SU-DHL-6 (cell line): ENCODE measurements around the gene BAHCC1.

ENCODE experiments used
- H2AFZ ChIP-seq: fragments of 200-600 bp; sonication (generic); 2 replicates; pipeline ENCODE4 v1.6.1; 2014; ENCODE audit warnings: low read depth, mild to moderate bottlenecking, moderate library complexity, mixed read lengths, antibody characterized with exemption, low read length; ENCODE audit not compliant: severe bottlenecking
- H3F3A ChIP-seq: fragments of 200-600 bp; shearing (Covaris generic); 2 replicates; pipeline ENCODE4 v1.6.0; 2016; ENCODE audit warnings: antibody characterized with exemption, mild to moderate bottlenecking; ENCODE audit not compliant: insufficient read depth
- H3K27ac ChIP-seq: fragments of 200-600 bp; sonication (generic); 2 replicates; pipeline ENCODE4 v1.5.1; 2016; ENCODE audit warnings: low read depth, mild to moderate bottlenecking, low read length, moderate library complexity, mixed read lengths
- H3K27me3 ChIP-seq: fragments of 200-600 bp; sonication (generic), shearing (Covaris generic); 2 replicates; pipeline ENCODE4 v1.6.0; 2014; ENCODE audit warnings: mild to moderate bottlenecking, low read length
- H3K36me3 ChIP-seq: fragments of 200-600 bp; sonication (generic); 2 replicates; pipeline ENCODE4 v1.6.1; 2014; ENCODE audit warnings: mild to moderate bottlenecking, low read length, mixed read lengths
- H3K4me2 ChIP-seq: fragments of 300-600, 200-600 bp; shearing (Covaris generic), sonication (generic); 2 replicates; pipeline ENCODE4 v1.6.0; 2014; ENCODE audit warnings: low read length, low read depth, mild to moderate bottlenecking; ENCODE audit not compliant: poor library complexity, severe bottlenecking
- H3K4me3 ChIP-seq: fragments of 200-600 bp; sonication (generic); 2 replicates; pipeline ENCODE4 v1.5.1; 2014; ENCODE audit warnings: antibody characterized with exemption, low read length, mild to moderate bottlenecking, mixed read lengths; ENCODE audit not compliant: insufficient read depth, poor library complexity, severe bottlenecking
- H3K79me2 ChIP-seq: fragments of 200-600 bp; sonication (generic); 2 replicates; pipeline ENCODE4 v1.6.1; 2014; ENCODE audit warnings: mild to moderate bottlenecking, low read length, moderate library complexity; ENCODE audit not compliant: insufficient read depth
- H3K9ac ChIP-seq: fragments of 200-600 bp; sonication (generic); 2 replicates; pipeline ENCODE4 v1.7.0; 2014; ENCODE audit warnings: mild to moderate bottlenecking, low read length
- H3K9me2 ChIP-seq: fragments of 200-600 bp; sonication (generic); replicated peaks from 2 replicates; pipeline ENCODE4 v1.6.1; 2014; ENCODE audit warnings: low read length; ENCODE audit not compliant: insufficient read depth
- H3K9me3 ChIP-seq: fragments of 200-600 bp; sonication (generic); 2 replicates; pipeline ENCODE4 v1.6.1; 2014; ENCODE audit warnings: low read length, mixed read lengths; ENCODE audit not compliant: insufficient read depth
- H4K20me1 ChIP-seq: fragments of 200-600 bp; sonication (generic); 2 replicates; pipeline ENCODE4 v1.6.1; 2014; ENCODE audit warnings: low read depth, mild to moderate bottlenecking, antibody characterized with exemption, low read length, moderate library complexity, mixed read lengths
- CTCF ChIP-seq: fragments of 200-600 bp; sonication (generic); IDR thresholded peaks from one replicate; pipeline ENCODE4 v1.5.1; 2017; ENCODE audit warnings: antibody characterized with exemption, mild to moderate bottlenecking, low read length, moderate library complexity; ENCODE audit not compliant: insufficient read depth, poor library complexity, severe bottlenecking
- EZH2phosphoT487 ChIP-seq: fragments of 200-600 bp; sonication (generic), shearing (Covaris generic); conservative IDR thresholded peaks from 2 replicates; pipeline ENCODE4 v1.6.1; 2018; ENCODE audit warnings: mild to moderate bottlenecking, antibody characterized with exemption, low read length, moderate library complexity, mixed read lengths

Gene BAHCC1

GRCh38 chr17:81401723-81402529 is 6.7 kb downstream of the BAHCC1 start:
- Histone ChIP-seq H2AFZ (no peak overlapping the region), H4K20me1 (no peaks in the 10 kb centered on the region), H3F3A (no peaks in the 10 kb centered on the region), H3K9me3 (no peaks in the 10 kb centered on the region), H3K4me2 (no peak overlapping the region), H3K27me3 (no peaks in the 10 kb centered on the region), H3K4me3 (no peak overlapping the region), H3K27ac (no peak overlapping the region), H3K9ac (no peak overlapping the region), H3K36me3 (no peaks in the 10 kb centered on the region), H3K9me2 (no peaks in the 10 kb centered on the region), H3K79me2 (no peaks in the 10 kb centered on the region)
- no peak for TF ChIP-seq CTCF
- no peak for TF ChIP-seq EZH2phosphoT487

GRCh38 chr17:81402530-81402941 is 7.3 kb downstream of the BAHCC1 start:
- Histone ChIP-seq H3K27ac (no peak overlapping the region), H3K27me3 (no peaks in the 10 kb centered on the region), H3K79me2 (no peaks in the 10 kb centered on the region), H3K36me3 (no peaks in the 10 kb centered on the region), H3K4me3 (no peak overlapping the region), H2AFZ (no peak overlapping the region), H3K9ac (no peak overlapping the region), H3K9me2 (no peaks in the 10 kb centered on the region), H4K20me1 (no peaks in the 10 kb centered on the region), H3K4me2 (no peak overlapping the region), H3F3A (no peaks in the 10 kb centered on the region), H3K9me3 (no peaks in the 10 kb centered on the region)
- TF ChIP-seq CTCF = no peak
- TF ChIP-seq EZH2phosphoT487 = no peak

GRCh38 chr17:81402981-81403467 is 7.8 kb downstream of the BAHCC1 start:
- no peaks in the 10 kb centered on the region for H3K9me3 ChIP-seq
- H3K27me3 ChIP-seq = no peaks in the 10 kb centered on the region
- H3K36me3 ChIP-seq = no peaks in the 10 kb centered on the region
- H3F3A ChIP-seq = no peaks in the 10 kb centered on the region
- H2AFZ ChIP-seq = no peak overlapping the region
- no peak overlapping the region for H3K27ac ChIP-seq
- no peaks in the 10 kb centered on the region for H3K79me2 ChIP-seq
- no peak overlapping the region for H3K4me2 ChIP-seq
- no peak overlapping the region for H3K4me3 ChIP-seq
- H3K9me2 ChIP-seq = no peaks in the 10 kb centered on the region
- no peak for TF ChIP-seq CTCF
- TF ChIP-seq EZH2phosphoT487 = no peak
- H4K20me1 ChIP-seq = no peaks in the 10 kb centered on the region
- H3K9ac ChIP-seq = no peak overlapping the region
